Muscle layer of duodenum (tissue), 2 donors: Measurements from ENCODE around the gene TENT5A.

ENCODE experiments used
- H3K27ac ChIP-seq: one replicate; pipeline ENCODE4 v1.7.0; 2013; ENCODE audit warnings: mild to moderate bottlenecking, low read length
- H3K27me3 ChIP-seq: one replicate; pipeline ENCODE4 v1.7.0; 2013; ENCODE audit warnings: low read depth, mild to moderate bottlenecking, control low read depth, low read length
- H3K36me3 ChIP-seq, 2 donors: one replicate each; pipeline ENCODE4 v1.7.0; 2013; ENCODE audit warnings: low read length in 2 of 2, control low read depth in 1 of 2, mild to moderate bottlenecking in 1 of 2; ENCODE audit not compliant: insufficient read depth in 2 of 2, control insufficient read depth in 1 of 2
- H3K4me1 ChIP-seq, 2 donors: one replicate each; pipeline ENCODE4 v1.7.0; 2013; ENCODE audit warnings: low read length in 2 of 2, mild to moderate bottlenecking in 2 of 2, control low read depth in 1 of 2, moderate library complexity in 1 of 2; ENCODE audit not compliant: insufficient read depth in 2 of 2, control insufficient read depth in 1 of 2
- H3K4me3 ChIP-seq, 2 donors: one replicate each; pipeline ENCODE4 v1.7.0; 2013; ENCODE audit warnings: low read length in 2 of 2, low read depth in 1 of 2, mild to moderate bottlenecking in 1 of 2
- H3K9me3 ChIP-seq, 2 donors: one replicate each; pipeline ENCODE4 v1.7.0; 2013; ENCODE audit warnings: low read length in 2 of 2, control low read depth in 1 of 2, mild to moderate bottlenecking in 1 of 2; ENCODE audit not compliant: control insufficient read depth in 1 of 2
- donor health status: healthy.

The TENT5A gene

GRCh38 chr6:81752084-81752920, at the start of gene TENT5A:
Gene TENT5A, minus strand, starts transcription at chr6:81752681. Its CDS starts 540 bp downstream, at chr6:81752141.
- Histone ChIP-seq H3K27me3 (no peaks in the 10 kb centered on the region), H3K4me1 (peaks cover 0 to 9% of the 10 kb centered on the region in 2 donors), H3K27ac (peak within 1 kb of the TSS; percentile 98), H3K9me3 (no peaks in the 10 kb centered on the region), H3K4me3 (peak within 1 kb of the TSS; percentile 90 to 93), H3K36me3 (peaks cover 0 to 7% of the 10 kb centered on the region in 2 donors)

DNA sequence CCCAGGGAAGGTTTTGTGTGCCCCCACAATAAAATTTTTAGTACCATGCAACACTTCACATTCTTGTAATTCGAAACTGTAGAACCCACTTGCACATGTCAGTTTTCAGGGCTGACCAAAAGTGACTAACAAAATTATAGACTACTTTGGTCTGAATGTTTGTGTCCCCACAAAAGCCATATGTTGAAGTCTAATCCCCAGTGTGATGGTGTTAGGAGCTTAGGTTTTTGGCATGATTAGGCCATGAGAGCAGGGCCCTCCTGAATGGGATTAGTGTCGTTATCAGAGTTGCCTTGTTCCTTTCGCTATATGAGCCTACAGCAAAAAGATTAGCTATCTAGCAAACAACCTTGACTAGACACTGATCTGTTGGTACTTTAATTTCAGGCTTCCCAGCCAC, 49.0 kb upstream of the TENT5A start:
- no peaks in the 10 kb centered on the region for H3K4me1 ChIP-seq
- H3K36me3 ChIP-seq = no peaks in the 10 kb centered on the region
- no peak overlapping the region for H3K27ac ChIP-seq
- H3K27me3 ChIP-seq = no peaks in the 10 kb centered on the region
- no peak overlapping the region for H3K4me3 ChIP-seq
- H3K9me3 ChIP-seq = no peaks in the 10 kb centered on the region

GRCh38 chr6:81800666-81801065, 48.2 kb upstream of the TENT5A start:
- H3K4me3 ChIP-seq = no peak overlapping the region
- H3K27me3 ChIP-seq = no peaks in the 10 kb centered on the region
- no peaks in the 10 kb centered on the region for H3K4me1 ChIP-seq
- no peaks in the 10 kb centered on the region for H3K9me3 ChIP-seq
- H3K27ac ChIP-seq = no peak overlapping the region
- no peaks in the 10 kb centered on the region for H3K36me3 ChIP-seq

DNA sequence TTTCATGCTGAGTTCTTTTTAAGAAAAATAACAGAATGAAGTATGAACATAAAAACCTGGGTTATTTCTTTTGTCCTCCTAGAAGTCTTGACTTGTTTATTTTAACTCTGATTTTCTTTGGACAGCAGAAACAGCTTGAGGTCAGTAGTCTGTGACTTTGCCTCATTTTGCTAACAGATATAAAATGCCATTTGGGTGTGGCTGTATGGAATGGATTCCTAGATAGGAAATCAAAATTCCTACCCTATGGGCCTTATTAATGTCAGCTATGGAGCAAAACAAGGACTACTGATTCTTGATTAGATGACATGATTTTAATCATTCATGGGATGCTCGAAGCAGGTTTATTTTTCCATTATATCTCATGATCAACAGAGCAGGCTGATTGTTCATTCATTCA, 46.8 kb upstream of the TENT5A start:
- no peaks in the 10 kb centered on the region for H3K4me1 ChIP-seq
- H3K36me3 ChIP-seq = no peaks in the 10 kb centered on the region
- H3K27ac ChIP-seq = no peak overlapping the region
- no peak overlapping the region for H3K4me3 ChIP-seq
- H3K9me3 ChIP-seq = no peaks in the 10 kb centered on the region
- no peaks in the 10 kb centered on the region for H3K27me3 ChIP-seq

GRCh38 chr6:81797591-81797990, 45.1 kb upstream of the TENT5A start:
- Histone ChIP-seq H3K27me3 (no peaks in the 10 kb centered on the region), H3K36me3 (no peaks in the 10 kb centered on the region), H3K4me3 (no peak overlapping the region), H3K27ac (no peak overlapping the region), H3K9me3 (no peaks in the 10 kb centered on the region), H3K4me1 (no peaks in the 10 kb centered on the region)

DNA sequence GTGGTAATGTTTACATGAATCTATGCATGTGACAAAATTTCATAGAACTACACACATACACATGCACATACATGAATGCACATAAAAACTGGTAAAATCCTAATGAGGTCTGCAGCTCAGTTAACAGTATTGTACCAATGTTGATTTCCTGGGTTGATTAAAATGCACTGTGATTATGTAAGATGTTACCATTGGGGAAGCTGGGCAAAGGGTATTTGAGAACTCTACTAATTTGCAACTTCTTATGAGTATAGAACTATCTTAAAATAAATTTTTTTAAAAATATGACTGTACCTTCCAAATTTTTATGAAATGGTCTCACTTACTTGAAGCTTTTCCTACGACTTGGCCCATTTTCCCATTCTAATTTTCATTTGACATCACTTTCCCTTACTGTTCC, 43.4 kb upstream of the TENT5A start:
- Histone ChIP-seq H3K4me1 (no peaks in the 10 kb centered on the region), H3K36me3 (no peaks in the 10 kb centered on the region), H3K27ac (no peak overlapping the region), H3K4me3 (no peak overlapping the region), H3K27me3 (no peaks in the 10 kb centered on the region), H3K9me3 (no peaks in the 10 kb centered on the region)

GRCh38 chr6:81793821-81794475, 41.5 kb upstream of the TENT5A start:
- Histone ChIP-seq H3K27ac (no peak overlapping the region), H3K4me3 (no peak overlapping the region), H3K36me3 (no peaks in the 10 kb centered on the region), H3K4me1 (no peaks in the 10 kb centered on the region), H3K27me3 (no peaks in the 10 kb centered on the region), H3K9me3 (no peaks in the 10 kb centered on the region)

- Histone ChIP-seq H3K36me3 (no peaks in the 10 kb centered on the region), H3K27ac (no peak overlapping the region), H3K27me3 (no peaks in the 10 kb centered on the region), H3K4me3 (no peak overlapping the region), H3K4me1 (no peaks in the 10 kb centered on the region), H3K9me3 (no peaks in the 10 kb centered on the region)
These were observed 40.3 kb upstream of the TENT5A start for GRCh38 chr6:81792826-81793225.

DNA sequence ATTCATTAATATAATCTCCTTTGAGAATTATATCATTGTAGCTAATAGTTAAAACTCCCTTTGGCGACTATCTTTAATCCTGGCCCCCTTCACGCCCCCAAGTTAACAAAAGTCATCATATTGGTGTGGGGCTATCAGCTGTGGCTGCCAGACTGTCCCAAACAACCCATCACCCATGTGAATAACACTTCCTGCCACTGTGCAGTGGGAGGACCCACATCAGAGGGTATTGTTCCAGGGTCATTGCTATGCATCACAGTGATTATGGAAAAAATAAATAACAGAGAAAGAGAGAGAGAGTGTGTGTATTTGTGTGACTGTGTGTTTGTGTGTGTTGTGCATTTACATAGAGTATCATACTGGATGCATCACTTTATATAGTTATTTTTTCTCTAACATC, 39.3 kb upstream of the TENT5A start:
- Histone ChIP-seq H3K4me1 (no peaks in the 10 kb centered on the region), H3K27ac (no peak overlapping the region), H3K27me3 (no peaks in the 10 kb centered on the region), H3K9me3 (no peaks in the 10 kb centered on the region), H3K4me3 (no peak overlapping the region), H3K36me3 (no peaks in the 10 kb centered on the region)

- H3K4me1 ChIP-seq = no peaks in the 10 kb centered on the region
- no peak overlapping the region for H3K27ac ChIP-seq
- H3K4me3 ChIP-seq = no peak overlapping the region
- H3K9me3 ChIP-seq = no peaks in the 10 kb centered on the region
- no peaks in the 10 kb centered on the region for H3K27me3 ChIP-seq
- H3K36me3 ChIP-seq = no peaks in the 10 kb centered on the region
These were observed 37.6 kb upstream of the TENT5A start for GRCh38 chr6:81790034-81790433.

- Histone ChIP-seq H3K27ac (no peak overlapping the region), H3K4me1 (no peaks in the 10 kb centered on the region), H3K4me3 (no peak overlapping the region), H3K27me3 (no peaks in the 10 kb centered on the region), H3K9me3 (no peaks in the 10 kb centered on the region), H3K36me3 (no peaks in the 10 kb centered on the region)
These were observed 36.8 kb upstream of the TENT5A start for GRCh38 chr6:81789291-81789690.
